Sigmoid colon (tissue), 7 donors: ENCODE measurements around the gene LAMTOR4. TPM values are rescaled to one million over a fixed set of nuclear protein-coding genes. Genes with fewer than 3 reads are reported as not detected.

ENCODE experiments used
- DNase-seq: peaks from one replicate; pipeline ENCODE4 v3.0.0-alpha.2; 2019
- H3K27ac ChIP-seq, 4 donors: fragments of 200-600 bp; sonication (generic); one replicate each; pipeline ENCODE4 v1.5.1; 2016 to 2019; ENCODE audit warnings: mild to moderate bottlenecking in 1 of 4
- H3K27me3 ChIP-seq, 3 donors: fragments of 200-600 bp; sonication (generic); one replicate each; pipeline ENCODE4 v1.5.1; 2019; ENCODE audit warnings: mild to moderate bottlenecking in 1 of 3
- H3K36me3 ChIP-seq, 4 donors: fragments of 200-600 bp; sonication (generic); one replicate each; pipeline ENCODE4 v1.5.1; 2016 to 2019
- H3K4me1 ChIP-seq, 4 donors: fragments of 200-600 bp; sonication (generic); one replicate each; pipeline ENCODE4 v1.5.1; 2017 to 2019
- H3K4me3 ChIP-seq, 4 donors: fragments of 200-600 bp; sonication (generic); one replicate each; pipeline ENCODE4 v1.5.1; 2017 to 2019; ENCODE audit warnings: mild to moderate bottlenecking in 2 of 4, moderate library complexity in 1 of 4
- H3K9me3 ChIP-seq, 4 donors: fragments of 200-600 bp in 3 of 4; sonication (generic) in 3 of 4; one replicate each; pipeline versions ENCODE4 v1.5.1 to v1.6.1; 2013 to 2019
- EP300 ChIP-seq, 4 donors: sonication (generic); formaldehyde crosslinking; IDR thresholded peaks; one replicate each; pipeline ENCODE4 v1.6.1; 2017; ENCODE audit warnings: antibody characterized with exemption in 4 of 4
- POLR2A ChIP-seq, 2 donors: fragments of 450-650 bp; IDR thresholded peaks; one replicate each; pipeline ENCODE4 v1.6.1; 2016; ENCODE audit warnings: antibody characterized with exemption in 2 of 2, mild to moderate bottlenecking in 2 of 2, moderate library complexity in 2 of 2
- POLR2AphosphoS5 ChIP-seq, 4 donors: sonication (generic); formaldehyde crosslinking; IDR thresholded peaks; one replicate each; pipeline ENCODE4 v1.6.1; 2017; ENCODE audit warnings: antibody characterized with exemption in 4 of 4
- WGBS, 2 donors: extraction: QIAGEN DNeasy Blood & Tissue Kit; methylation state at CpG; one replicate each; pipeline ENCODE4 v1.1.7; 2013; 5-methylcytosine and 5-hydroxymethylcytosine counted together
- intact Hi-C: fragments of 100-400 bp; cut with DNase I; formaldehyde crosslinking; loops from one replicate; pipeline ENCODE4 v1.15.1; 2023
- polyA plus RNA-seq, 3 donors: library from polyadenylated mRNA; stranded (reverse); fragments of 200-250 nt; gene quantifications; one replicate each; pipeline ENCODE4 v1.2.3, GENCODE V29; 2013
- total RNA-seq, 4 donors: library from RNA; depleted of rRNA; stranded (reverse); fragments of >200 nt; gene quantifications; one replicate each; pipeline ENCODE4 v1.1.0, GENCODE V29; 2016
- TF ChIP-seq, protein P1 (sequence below), 4 experiments: fragments of 450-650 bp in 3 of 4; fragments of 200-600 bp in 1 of 4; IDR thresholded peaks; one replicate each; pipeline ENCODE4 v1.5.1; 2016 to 2019; ENCODE audit warnings: antibody characterized with exemption in 4 of 4, mild to moderate bottlenecking in 3 of 4, moderate library complexity in 2 of 4
- donor health status: healthy with polysubstance abuse.
- donor health status: Bipolar disorder and iron deficiency.
- donor health status: healthy.

Gene LAMTOR4
- total and polyA plus RNA-seq, 7 donors, result 222 to 626 (median 309) TPM

DNA sequence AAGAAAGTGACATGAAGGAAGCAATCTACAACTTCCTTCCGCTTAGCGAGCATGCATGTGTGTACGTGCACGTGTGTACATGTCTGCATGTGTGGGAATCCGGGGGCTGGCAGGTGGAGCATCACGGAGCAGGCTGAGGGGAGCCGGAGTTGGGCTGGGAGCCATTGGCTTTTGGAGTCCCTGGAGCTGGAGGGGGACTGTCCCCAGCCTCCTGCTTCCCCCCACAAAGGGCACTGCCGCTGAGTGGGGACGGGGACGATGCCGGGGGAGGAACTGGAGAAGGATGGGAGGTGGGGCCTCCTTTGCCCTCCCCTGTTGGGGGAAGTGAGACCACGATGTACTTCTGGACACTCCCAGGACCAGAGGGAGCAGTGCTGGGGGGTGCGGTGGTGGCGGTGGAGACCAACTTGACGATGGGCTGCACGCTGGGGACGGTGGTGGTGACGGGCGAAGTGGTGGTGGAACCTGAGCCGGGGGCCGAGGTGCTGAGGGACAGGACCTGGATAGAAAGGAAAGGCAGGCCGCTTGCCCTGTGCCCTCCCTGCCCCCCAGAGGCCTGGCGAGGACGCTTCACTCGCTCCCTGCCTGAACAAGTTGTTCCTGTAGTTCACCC is 41.5 kb upstream of the LAMTOR4 start:
- no peaks in the 10 kb centered on the region for H3K27me3 ChIP-seq
- no peak overlapping the region for H3K4me3 ChIP-seq
- H3K36me3 ChIP-seq, result peaks cover 28 to 93% (median 52%) of the 10 kb centered on the region in 4 donors
- no peaks in the 10 kb centered on the region for H3K9me3 ChIP-seq
- TF ChIP-seq, protein P1, sequence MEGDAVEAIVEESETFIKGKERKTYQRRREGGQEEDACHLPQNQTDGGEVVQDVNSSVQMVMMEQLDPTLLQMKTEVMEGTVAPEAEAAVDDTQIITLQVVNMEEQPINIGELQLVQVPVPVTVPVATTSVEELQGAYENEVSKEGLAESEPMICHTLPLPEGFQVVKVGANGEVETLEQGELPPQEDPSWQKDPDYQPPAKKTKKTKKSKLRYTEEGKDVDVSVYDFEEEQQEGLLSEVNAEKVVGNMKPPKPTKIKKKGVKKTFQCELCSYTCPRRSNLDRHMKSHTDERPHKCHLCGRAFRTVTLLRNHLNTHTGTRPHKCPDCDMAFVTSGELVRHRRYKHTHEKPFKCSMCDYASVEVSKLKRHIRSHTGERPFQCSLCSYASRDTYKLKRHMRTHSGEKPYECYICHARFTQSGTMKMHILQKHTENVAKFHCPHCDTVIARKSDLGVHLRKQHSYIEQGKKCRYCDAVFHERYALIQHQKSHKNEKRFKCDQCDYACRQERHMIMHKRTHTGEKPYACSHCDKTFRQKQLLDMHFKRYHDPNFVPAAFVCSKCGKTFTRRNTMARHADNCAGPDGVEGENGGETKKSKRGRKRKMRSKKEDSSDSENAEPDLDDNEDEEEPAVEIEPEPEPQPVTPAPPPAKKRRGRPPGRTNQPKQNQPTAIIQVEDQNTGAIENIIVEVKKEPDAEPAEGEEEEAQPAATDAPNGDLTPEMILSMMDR (IDR thresholded peaks at IDR 0.05), result no peak
- no peak for TF ChIP-seq EP300 (IDR thresholded peaks at IDR 0.05)
- TF ChIP-seq POLR2A (IDR thresholded peaks at IDR 0.05), result no peak
- no peak for TF ChIP-seq POLR2AphosphoS5 (IDR thresholded peaks at IDR 0.05)
- no peak for DNase-seq
- intact Hi-C loops, result no loop called here
- H3K27ac ChIP-seq, result no peak overlapping the region
- peaks cover 0 to 8% (median 6%) of the 10 kb centered on the region in 4 donors for H3K4me1 ChIP-seq
- 90 to 91% methylated on average over 25 of the region's 25 CpGs for WGBS, 2 donors

DNA sequence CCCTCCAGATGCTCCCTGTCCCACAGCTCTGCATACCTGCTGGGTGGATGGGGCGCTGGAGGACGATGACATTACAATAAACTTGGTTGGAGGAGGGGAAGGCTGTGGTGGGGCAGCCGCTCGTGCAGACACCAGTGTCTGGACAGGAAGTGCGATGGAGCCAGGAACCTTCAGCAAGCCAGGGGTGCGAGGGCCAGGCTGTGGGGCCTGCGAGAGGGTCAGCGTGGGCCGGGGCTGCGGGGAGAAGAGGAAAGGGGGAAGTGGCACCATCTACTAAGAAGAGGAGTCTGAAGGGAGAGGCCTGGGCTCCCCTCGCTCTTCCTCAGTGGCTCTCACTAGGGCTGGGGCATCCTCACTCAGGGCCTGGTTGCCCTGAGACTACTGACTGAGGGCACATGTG is 40.8 kb upstream of the LAMTOR4 start:
- Histone ChIP-seq H3K4me1 (peaks cover 0 to 1% (median 0%) of the 10 kb centered on the region in 4 donors), H3K36me3 (peaks cover 29 to 97% (median 56%) of the 10 kb centered on the region in 4 donors), H3K27ac (no peak overlapping the region), H3K4me3 (no peak overlapping the region), H3K27me3 (no peaks in the 10 kb centered on the region), H3K9me3 (no peaks in the 10 kb centered on the region)
- WGBS, 2 donors, result 81 to 88% methylated on average over 11 of the region's 11 CpGs
- DNase-seq, result no peak
- intact Hi-C loops, result no loop called here
- TF ChIP-seq, protein P1 (IDR thresholded peaks at IDR 0.05), result no peak
- TF ChIP-seq EP300 (IDR thresholded peaks at IDR 0.05) (no peak), POLR2AphosphoS5 (IDR thresholded peaks at IDR 0.05) (no peak), POLR2A (IDR thresholded peaks at IDR 0.05) (no peak)

DNA sequence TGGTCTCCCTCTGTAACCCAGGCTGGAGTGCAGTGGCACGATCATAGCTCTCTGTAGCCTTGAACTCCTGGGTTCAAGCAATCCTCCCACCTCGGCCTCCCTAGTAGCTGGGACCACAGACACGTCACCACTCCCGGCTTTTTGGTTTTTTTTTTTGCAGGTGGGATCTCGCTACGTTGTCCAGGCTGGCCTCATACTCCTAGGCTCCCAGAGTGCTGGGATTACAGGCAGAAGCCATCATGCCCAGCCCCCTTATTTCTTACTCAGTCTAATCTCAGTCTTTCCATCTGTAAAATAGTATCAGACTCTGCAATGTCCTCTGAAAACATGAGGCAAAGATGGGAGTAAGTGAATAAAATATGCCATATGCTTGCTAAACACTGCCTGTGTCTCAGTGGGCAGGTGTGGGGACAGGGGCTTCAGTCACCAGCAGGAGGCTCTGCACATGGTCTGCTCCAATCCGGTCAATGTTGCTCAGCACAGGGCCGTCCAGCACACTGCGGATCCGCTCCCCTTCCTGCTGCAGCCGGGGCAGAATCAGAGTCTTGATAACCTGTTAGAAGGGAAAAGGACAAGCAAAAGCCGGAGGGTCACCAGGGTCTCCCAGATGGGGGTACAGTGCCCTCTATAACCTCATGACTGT is 39.1 kb upstream of the LAMTOR4 start:
- Histone ChIP-seq H3K27ac (no peak overlapping the region), H3K36me3 (peaks cover 29 to 93% (median 61%) of the 10 kb centered on the region in 4 donors), H3K4me1 (no peaks in the 10 kb centered on the region), H3K27me3 (no peaks in the 10 kb centered on the region), H3K4me3 (no peak overlapping the region), H3K9me3 (no peaks in the 10 kb centered on the region)
- TF ChIP-seq EP300 (IDR thresholded peaks at IDR 0.05), result no peak
- TF ChIP-seq, protein P1 (IDR thresholded peaks at IDR 0.05), result no peak
- no peak for TF ChIP-seq POLR2AphosphoS5 (IDR thresholded peaks at IDR 0.05)
- no peak for TF ChIP-seq POLR2A (IDR thresholded peaks at IDR 0.05)
- intact Hi-C loops, result no loop called here
- WGBS, 2 donors, result 85 to 92% methylated on average over 12 of the region's 12 CpGs
- no peak for DNase-seq

DNA sequence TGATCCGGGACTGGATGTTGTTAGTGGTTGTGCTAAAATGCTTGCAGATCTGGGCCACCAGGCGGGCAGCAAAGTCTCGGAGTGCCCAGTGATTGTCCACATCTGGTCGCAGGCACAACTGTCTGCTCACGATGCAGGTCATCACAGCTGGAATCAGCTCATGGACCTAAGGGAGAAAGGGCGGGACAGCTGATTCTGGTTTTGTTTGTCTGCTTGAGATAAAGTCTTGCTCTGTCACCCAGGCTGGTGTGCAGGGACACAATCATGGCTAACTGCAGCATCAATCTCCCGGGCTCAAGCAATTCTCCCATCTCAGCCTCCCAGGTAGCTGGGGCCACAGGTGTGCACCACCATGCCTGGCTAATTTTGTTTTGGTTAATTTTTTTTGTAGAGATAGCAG is 37.6 kb upstream of the LAMTOR4 start:
- no peak for DNase-seq
- Histone ChIP-seq H3K9me3 (no peaks in the 10 kb centered on the region), H3K27me3 (no peaks in the 10 kb centered on the region), H3K27ac (no peak overlapping the region), H3K36me3 (peaks cover 29 to 77% (median 52%) of the 10 kb centered on the region in 4 donors), H3K4me3 (no peak overlapping the region), H3K4me1 (no peaks in the 10 kb centered on the region)
- intact Hi-C loops, result no loop called here
- whole genome bisulfite sequencing, 2 donors, result 92 to 97% methylated on average over 7 of the region's 7 CpGs
- TF ChIP-seq POLR2AphosphoS5 (IDR thresholded peaks at IDR 0.05) (no peak), EP300 (IDR thresholded peaks at IDR 0.05) (no peak), POLR2A (IDR thresholded peaks at IDR 0.05) (no peak)
- TF ChIP-seq, protein P1 (IDR thresholded peaks at IDR 0.05), result no peak
